ENCODE measurements around the gene SOX5.

- no peak for TF ChIP-seq EZH2 (IDR thresholded peaks at IDR 0.05; ENCODE audit: low read length, missing control alignments)
- no peak for TF ChIP-seq CTCF (conservative IDR thresholded peaks at IDR 0.05 in 1 of 2, IDR thresholded peaks at IDR 0.05 in 1 of 2; ENCODE audit: low read depth in 1 of 2, low read length in 2 of 2)
Observed at GRCh38 chr12:23626791-23627190, 322.7 kb downstream of the SOX5 start.
